Inferior parietal cortex (tissue), 1 donor: ENCODE data around the gene CDKAL1.
"Not testable (repeated sequence)": the region's sequence is repeated elsewhere in the genome, so short reads cannot be mapped to it uniquely, and the experiment has no call there.

ENCODE experiments used
- DNase-seq: peaks from one replicate; pipeline ENCODE4 v3.0.0-alpha.2; 2016; ENCODE audit errors: extremely low spot score

The CDKAL1 gene

DNA sequence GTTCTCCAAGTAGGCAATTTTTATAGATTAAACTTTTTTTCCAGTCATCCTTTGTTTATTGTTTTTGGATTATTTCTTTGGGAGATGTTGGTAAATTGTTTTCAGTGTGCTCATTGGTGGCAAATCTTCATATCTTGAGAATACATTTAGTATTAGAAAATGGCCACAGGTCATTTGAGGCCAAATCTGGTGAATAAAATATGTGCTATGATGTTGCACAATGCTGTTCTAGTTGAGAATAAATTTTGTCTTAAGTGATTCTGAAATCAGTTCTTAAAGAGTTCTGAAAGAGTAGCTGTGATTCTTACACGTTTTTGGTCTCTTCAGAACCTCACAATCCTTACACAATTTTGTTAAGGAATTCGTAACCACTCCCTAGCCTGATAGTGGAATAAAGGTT is 20.1 kb downstream of the CDKAL1 start:
- DNase-seq: no peak

- no peak for DNase-seq
Measured at GRCh38 chr6:20554817-20555216, 20.6 kb downstream of the CDKAL1 start.

- no peak for DNase-seq
Measured at GRCh38 chr6:20559924-20560551, 25.8 kb downstream of the CDKAL1 start.

- DNase-seq: no peak
Measured at GRCh38 chr6:20563377-20563776, 29.1 kb downstream of the CDKAL1 start.

- DNase-seq: peak; percentile 80
Measured at GRCh38 chr6:20564269-20564668, 30.0 kb downstream of the CDKAL1 start.

- no peak for DNase-seq
Measured at GRCh38 chr6:20564777-20565176, 30.5 kb downstream of the CDKAL1 start.

DNA sequence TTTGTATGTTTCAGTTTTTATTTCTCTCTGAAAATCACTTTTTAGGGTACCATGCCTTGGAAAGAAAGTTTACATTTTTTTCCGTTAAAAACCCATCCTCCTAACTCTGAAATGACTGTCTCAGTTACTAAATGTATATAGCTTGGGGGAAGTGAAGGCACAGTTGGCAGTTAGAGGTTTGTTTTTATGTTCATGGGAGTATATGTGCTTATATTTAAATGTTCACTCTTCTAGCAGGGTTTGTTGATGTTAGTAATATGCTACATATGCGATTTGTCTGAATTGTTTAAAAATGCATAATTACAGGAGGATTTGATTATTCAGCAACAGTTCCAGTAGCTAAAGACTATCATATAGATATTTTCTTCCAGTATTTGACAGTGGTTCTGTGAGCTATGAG is 31.1 kb downstream of the CDKAL1 start:
- DNase-seq: no peak

- DNase-seq: no peak
Measured at GRCh38 chr6:20566109-20566508, 31.9 kb downstream of the CDKAL1 start.

DNA sequence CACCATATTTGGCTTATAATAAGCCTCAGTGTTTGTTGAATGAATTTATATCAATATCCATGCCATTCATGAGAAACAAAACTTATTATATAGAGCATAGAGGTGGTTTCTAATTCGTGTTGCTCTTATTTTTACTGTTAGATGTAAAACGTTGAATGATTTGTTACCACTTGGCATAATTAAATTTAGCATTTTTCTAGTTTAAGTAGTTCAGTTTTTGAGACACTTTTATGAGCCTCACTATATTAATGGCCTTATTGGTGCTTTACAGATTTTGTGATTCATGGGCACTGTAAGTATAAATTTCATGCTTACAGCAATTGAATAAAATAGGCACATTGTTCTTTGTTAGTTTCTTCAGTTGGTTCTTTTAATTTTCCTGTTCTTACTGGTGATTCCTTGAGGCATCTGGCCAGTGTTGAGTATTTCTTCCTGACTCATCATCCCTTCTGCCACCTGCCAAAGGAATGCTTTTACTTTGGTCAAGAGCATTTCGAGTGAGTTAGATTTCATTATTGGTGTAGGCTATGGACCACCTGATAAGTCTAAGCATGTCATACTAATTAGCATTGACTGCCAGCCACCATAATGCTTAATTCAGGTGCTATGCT is 34.8 kb downstream of the CDKAL1 start:
- DNase-seq: peak; percentile 0

- DNase-seq: no peak
Measured at GRCh38 chr6:20571261-20571660, 37.0 kb downstream of the CDKAL1 start.

GRCh38 chr6:20572288-20572687 is 38.0 kb downstream of the CDKAL1 start:
- DNase-seq: peak; percentile 1

DNA sequence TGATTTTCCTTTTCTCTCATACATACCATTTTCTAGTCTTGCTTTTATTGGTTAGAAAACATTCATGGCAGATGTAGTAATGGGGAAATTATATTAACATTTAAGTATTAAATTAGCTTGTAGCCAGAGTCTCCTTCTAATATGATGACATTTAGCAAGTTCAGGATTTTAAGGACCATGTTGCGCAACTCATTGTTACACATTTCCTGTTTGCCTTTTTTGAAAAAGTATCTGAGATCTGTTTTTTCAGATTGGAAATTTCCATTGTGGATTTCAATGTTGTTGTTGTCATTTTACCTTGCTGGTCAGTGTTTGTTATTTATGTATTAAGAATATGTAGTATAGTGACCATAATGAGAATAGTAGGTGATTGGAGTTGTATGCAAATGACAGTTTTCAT is 38.7 kb downstream of the CDKAL1 start:
- peak; percentile 0 for DNase-seq

DNA sequence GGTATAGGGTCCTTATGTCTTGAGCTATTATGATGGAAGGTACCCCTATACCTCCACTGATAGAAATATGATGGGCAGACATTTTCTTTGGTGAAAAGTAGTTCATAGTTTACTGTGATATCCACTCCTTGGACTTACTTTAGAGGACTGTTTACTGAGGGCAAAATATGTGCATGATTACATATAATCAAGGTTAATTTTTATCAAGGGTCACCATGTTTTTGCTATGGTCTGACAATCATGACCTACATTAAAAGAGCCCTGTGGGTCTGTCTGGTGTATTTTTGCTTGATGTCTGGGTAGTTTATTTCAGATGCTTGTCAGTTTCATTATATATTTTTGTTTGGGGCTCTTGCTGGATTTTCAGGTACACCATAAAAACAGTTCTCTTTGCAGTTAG is 40.1 kb downstream of the CDKAL1 start:
- DNase-seq: no peak

- DNase-seq: no peak
Measured at GRCh38 chr6:20575125-20575524, 40.9 kb downstream of the CDKAL1 start.

GRCh38 chr6:20575704-20576451 is 41.6 kb downstream of the CDKAL1 start:
- DNase-seq: peak; percentile 2

DNA sequence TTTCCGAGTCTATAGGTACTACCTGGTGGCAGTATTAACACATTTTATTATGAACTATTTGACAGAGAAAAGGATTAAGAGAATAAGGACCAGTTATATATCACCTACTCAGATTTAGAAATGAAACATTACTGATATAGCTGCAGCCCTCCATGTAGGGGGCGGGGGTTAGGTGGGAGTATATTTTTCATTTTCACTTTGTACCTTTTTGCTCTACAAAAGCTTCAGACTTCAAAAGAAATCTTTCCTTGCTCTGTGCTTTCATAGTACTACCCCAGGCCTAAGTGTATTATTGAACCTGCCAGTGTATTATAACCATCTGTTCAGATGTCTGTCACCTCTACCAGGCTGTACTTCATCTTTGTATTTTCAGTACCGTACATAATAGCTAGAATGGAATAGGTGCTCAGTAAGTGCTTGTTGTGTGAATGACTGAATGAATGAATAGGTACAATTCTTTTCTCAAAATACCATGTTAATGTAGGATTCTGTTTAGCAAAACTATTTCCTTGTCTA is 43.0 kb downstream of the CDKAL1 start:
- peak; percentile 2 for DNase-seq

DNA sequence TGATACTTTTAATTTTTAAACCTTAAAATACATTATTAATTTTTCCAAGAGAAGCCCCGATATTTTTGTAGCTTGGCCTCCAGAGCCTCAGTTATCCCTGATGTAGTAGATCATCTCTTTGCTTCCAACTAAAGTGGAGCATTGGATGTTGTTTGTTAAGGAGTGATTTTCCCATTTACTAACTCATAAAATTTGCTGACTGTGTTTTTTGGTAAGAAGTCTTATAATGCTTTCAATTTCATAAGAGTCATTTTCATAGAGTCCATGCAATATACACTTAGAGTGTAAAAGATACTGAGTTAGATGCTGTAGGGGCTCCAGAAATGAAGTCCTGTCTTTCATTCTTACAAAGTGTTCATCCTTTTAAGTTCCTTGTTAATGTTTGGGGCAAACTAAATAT is 46.8 kb downstream of the CDKAL1 start:
- DNase-seq: no peak

GRCh38 chr6:20582586-20583443 is 48.6 kb downstream of the CDKAL1 start:
- DNase-seq: no peak

- no peak for DNase-seq
Measured at GRCh38 chr6:20583444-20583800, 49.2 kb downstream of the CDKAL1 start.

- no peak for DNase-seq
Measured at GRCh38 chr6:20584100-20584731, 50.0 kb downstream of the CDKAL1 start.

- no peak for DNase-seq
Measured at GRCh38 chr6:20589266-20589665, 55.0 kb downstream of the CDKAL1 start.

DNA sequence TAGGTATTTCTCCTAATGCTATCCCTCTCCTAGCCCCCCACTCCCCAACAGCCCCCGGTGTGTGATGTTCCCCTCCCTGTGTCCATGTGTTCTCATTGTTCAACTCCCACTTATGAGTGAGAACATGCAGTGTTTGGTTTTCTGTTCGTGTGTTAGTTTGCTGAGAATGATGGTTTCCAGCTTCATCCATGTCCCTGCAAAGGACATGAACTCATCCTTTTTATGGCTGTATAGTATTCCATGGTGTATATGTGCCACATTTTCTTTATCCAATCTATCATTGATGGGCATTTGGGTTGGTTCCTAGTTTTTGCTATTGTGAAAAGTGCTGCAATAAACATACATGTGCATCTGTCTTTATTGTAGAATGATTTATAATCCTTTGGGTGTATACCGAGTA is 56.2 kb downstream of the CDKAL1 start:
- DNase-seq: not testable (repeated sequence)
